HUES6 (cell line): ENCODE results near the gene MCTP2.
"Not testable (repeated sequence)": the region's sequence is repeated elsewhere in the genome, so short reads cannot be mapped to it uniquely, and the experiment has no call there.

Source experiments
- H3K27ac ChIP-seq: 2 replicates; pipeline ENCODE4 v1.7.0; 2013; ENCODE audit warnings: low read depth, mild to moderate bottlenecking, low read length, inconsistent platforms
- H3K27me3 ChIP-seq: 2 replicates; pipeline ENCODE4 v1.6.1; 2013; ENCODE audit warnings: low read length; ENCODE audit not compliant: control insufficient read depth, insufficient read depth
- H3K36me3 ChIP-seq: 2 replicates; pipeline ENCODE4 v1.6.1; 2013; ENCODE audit warnings: low read length; ENCODE audit not compliant: control insufficient read depth, insufficient read depth
- H3K4me1 ChIP-seq: 2 replicates; pipeline ENCODE4 v1.6.1; 2013; ENCODE audit warnings: low read length; ENCODE audit not compliant: control insufficient read depth, insufficient read depth
- H3K4me3 ChIP-seq: 2 replicates; pipeline ENCODE4 v1.5.1; 2013; ENCODE audit warnings: low read depth, low read length
- H3K9ac ChIP-seq: one replicate; pipeline ENCODE4 v1.6.1; 2013; ENCODE audit warnings: mild to moderate bottlenecking, low read length
- H3K9me3 ChIP-seq: 2 replicates; pipeline ENCODE4 v1.6.1; 2013; ENCODE audit warnings: low read depth, low read length; ENCODE audit not compliant: control insufficient read depth, insufficient read depth

MCTP2 gene

GRCh38 chr15:94493176-94493575 lies 261.8 kb downstream of the MCTP2 start:
- H3K27me3 ChIP-seq: no peaks in the 10 kb centered on the region
- no peaks in the 10 kb centered on the region for H3K9me3 ChIP-seq
- no peaks in the 10 kb centered on the region for H3K4me1 ChIP-seq
- H3K27ac ChIP-seq: no peak overlapping the region
- H3K4me3 ChIP-seq: no peak overlapping the region
- H3K9ac ChIP-seq: no peak overlapping the region
- H3K36me3 ChIP-seq: no peaks in the 10 kb centered on the region

- H3K9ac ChIP-seq, H3K4me3 ChIP-seq, H3K9me3 ChIP-seq, H3K27ac ChIP-seq, H3K4me1 ChIP-seq, H3K36me3 ChIP-seq, H3K27me3 ChIP-seq: not testable (repeated sequence)
These were observed 262.2 kb downstream of the MCTP2 start for GRCh38 chr15:94493586-94493985.

- Histone ChIP-seq H3K27ac (no peak overlapping the region), H3K27me3 (no peaks in the 10 kb centered on the region), H3K9ac (no peak overlapping the region), H3K4me1 (no peaks in the 10 kb centered on the region), H3K36me3 (no peaks in the 10 kb centered on the region), H3K4me3 (no peak overlapping the region), H3K9me3 (no peaks in the 10 kb centered on the region)
These were observed 263.4 kb downstream of the MCTP2 start for GRCh38 chr15:94494732-94495131.

- Histone ChIP-seq H3K9ac (no peak overlapping the region), H3K27ac (no peak overlapping the region), H3K4me3 (no peak overlapping the region), H3K9me3 (no peaks in the 10 kb centered on the region), H3K27me3 (no peaks in the 10 kb centered on the region), H3K4me1 (no peaks in the 10 kb centered on the region), H3K36me3 (no peaks in the 10 kb centered on the region)
These were observed 271.9 kb downstream of the MCTP2 start for GRCh38 chr15:94503293-94503692.

- Histone ChIP-seq H3K9ac (no peak overlapping the region), H3K9me3 (no peaks in the 10 kb centered on the region), H3K4me3 (no peak overlapping the region)
These were observed 277.9 kb downstream of the MCTP2 start for GRCh38 chr15:94509259-94509658.

GRCh38 chr15:94522125-94522524 lies 290.8 kb downstream of the MCTP2 start:
- Histone ChIP-seq H3K9me3 (no peaks in the 10 kb centered on the region), H3K4me1 (no peaks in the 10 kb centered on the region), H3K27me3 (no peaks in the 10 kb centered on the region), H3K27ac (no peak overlapping the region), H3K4me3 (no peak overlapping the region), H3K9ac (no peak overlapping the region), H3K36me3 (no peaks in the 10 kb centered on the region)

More at GRCh38 chr15:94509259-94509658, 277.9 kb downstream of the MCTP2 start:
- Histone ChIP-seq H3K4me1 (no peaks in the 10 kb centered on the region), H3K27me3 (no peaks in the 10 kb centered on the region), H3K27ac (no peak overlapping the region), H3K36me3 (no peaks in the 10 kb centered on the region)

GRCh38 chr15:94523873-94524272 lies 292.5 kb downstream of the MCTP2 start:
- Histone ChIP-seq H3K27ac (no peak overlapping the region), H3K27me3 (no peaks in the 10 kb centered on the region), H3K9me3 (no peaks in the 10 kb centered on the region), H3K36me3 (no peaks in the 10 kb centered on the region), H3K9ac (no peak overlapping the region), H3K4me1 (no peaks in the 10 kb centered on the region), H3K4me3 (no peak overlapping the region)

- no peak overlapping the region for H3K27ac ChIP-seq
- no peaks in the 10 kb centered on the region for H3K36me3 ChIP-seq
- H3K9me3 ChIP-seq: no peaks in the 10 kb centered on the region
- no peaks in the 10 kb centered on the region for H3K27me3 ChIP-seq
- no peaks in the 10 kb centered on the region for H3K4me1 ChIP-seq
- H3K4me3 ChIP-seq: no peak overlapping the region
- H3K9ac ChIP-seq: no peak overlapping the region
These were observed 293.2 kb downstream of the MCTP2 start for GRCh38 chr15:94524565-94524964.

GRCh38 chr15:94526071-94526689 lies 294.8 kb downstream of the MCTP2 start:
- no peak overlapping the region for H3K9ac ChIP-seq
- H3K27me3 ChIP-seq: no peaks in the 10 kb centered on the region
- H3K27ac ChIP-seq: no peak overlapping the region
- H3K36me3 ChIP-seq: no peaks in the 10 kb centered on the region
- no peak overlapping the region for H3K4me3 ChIP-seq
- no peaks in the 10 kb centered on the region for H3K9me3 ChIP-seq
- no peaks in the 10 kb centered on the region for H3K4me1 ChIP-seq

GRCh38 chr15:94532226-94532625 lies 300.9 kb downstream of the MCTP2 start:
- H3K4me1 ChIP-seq: peaks cover 4% of the 10 kb centered on the region; the same call in 1 of the 2 replicates
- H3K36me3 ChIP-seq: no peaks in the 10 kb centered on the region
- no peak overlapping the region for H3K9ac ChIP-seq
- no peak overlapping the region for H3K27ac ChIP-seq
- no peaks in the 10 kb centered on the region for H3K9me3 ChIP-seq
- H3K4me3 ChIP-seq: no peak overlapping the region
- H3K27me3 ChIP-seq: no peaks in the 10 kb centered on the region
